Endothelial cell of umbilical vein (primary cell): ENCODE data around the gene LCN9. TPM values are rescaled to one million over a fixed set of nuclear protein-coding genes. Genes with fewer than 3 reads are reported as not detected.

Experiments
- BruUV-seq: library from RNA; stranded (reverse); fragments of 400-500 nt; replicated peaks from 2 replicates; lab custom pipeline; 2021; lab: Mats Ljungman, UMichigan
- CTCF ChIA-PET: fragments of 300-600, 350-600 bp; sonication (Branson Sonifier 250); formaldehyde crosslinking; loops from one replicate; lab custom pipeline; 2021; ENCODE audit warnings: antibody characterized with exemption, inconsistent platforms; lab: Charles Lee
- POLR2A ChIA-PET: fragments of 300-600, 350-600 bp; sonication (Branson Sonifier 250); formaldehyde crosslinking; loops from one replicate; lab custom pipeline; 2021; ENCODE audit warnings: antibody characterized with exemption, inconsistent platforms; lab: Charles Lee
- DNase-seq: peaks from one replicate; pipeline ENCODE4 v3.0.0-alpha.2; 2011; ENCODE audit warnings: low read depth, low spot score
- FAIRE-seq: peaks from 2 replicates; lab custom pipeline; 2011; peaks lifted over from hg19 to GRCh38; lab: Jason Lieb, UNC
- H2AFZ ChIP-seq: 2 replicates; pipeline ENCODE4 v1.6.0; 2012; ENCODE audit warnings: low read depth, low read length, control low read depth, inconsistent platforms
- H3K27ac ChIP-seq: 2 replicates; pipeline ENCODE4 v1.5.1; 2011; ENCODE audit warnings: low read depth, mild to moderate bottlenecking, control low read depth, low read length, moderate library complexity; ENCODE audit not compliant: insufficient read depth
- H3K27me3 ChIP-seq, 2 experiments: 2 replicates each; pipeline versions ENCODE4 v1.6.0 to v1.6.1; 2011; ENCODE audit warnings: low read length in 2 of 2, mixed read lengths in 1 of 2; ENCODE audit not compliant: control insufficient read depth in 2 of 2, insufficient read depth in 2 of 2
- H3K36me3 ChIP-seq, 2 experiments: 2 replicates in 1 of 2; 3 replicates in 1 of 2; pipeline ENCODE4 v1.5.1; 2011; ENCODE audit warnings: low read length in 2 of 2, mild to moderate bottlenecking in 1 of 2, moderate library complexity in 1 of 2; ENCODE audit not compliant: control insufficient read depth in 2 of 2, insufficient read depth in 2 of 2; ENCODE audit errors: extremely low read depth in 1 of 2
- H3K4me1 ChIP-seq: 3 replicates; pipeline ENCODE4 v1.5.1; 2011; ENCODE audit warnings: mild to moderate bottlenecking, low read length; ENCODE audit not compliant: control insufficient read depth, insufficient read depth; ENCODE audit errors: extremely low read depth
- H3K4me2 ChIP-seq: 2 replicates; pipeline ENCODE4 v1.6.1; 2011; ENCODE audit warnings: low read length, control low read depth, mixed read lengths; ENCODE audit not compliant: insufficient read depth
- H3K4me3 ChIP-seq, 3 experiments: fragments of 200-600 bp in 1 of 3; sonication (generic), shearing (Covaris generic) in 1 of 3; replicated peaks in 1 of 3; 2 replicates each; pipeline ENCODE4 v1.5.1; 2011 to 2016; ENCODE audit warnings: control low read depth in 3 of 3, low read length in 3 of 3, mild to moderate bottlenecking in 2 of 3, inconsistent platforms in 1 of 3, low read depth in 1 of 3, moderate library complexity in 1 of 3; ENCODE audit not compliant: insufficient read depth in 1 of 3
- H3K79me2 ChIP-seq: 2 replicates; pipeline ENCODE4 v1.6.0; 2012; ENCODE audit warnings: low read length, inconsistent platforms; ENCODE audit not compliant: control insufficient read depth, insufficient read depth
- H3K9ac ChIP-seq: replicated peaks from 2 replicates; pipeline ENCODE3; 2011; ENCODE audit warnings: low read length, control low read depth; ENCODE audit not compliant: insufficient read depth; ENCODE audit errors: extremely low read depth
- H3K9me1 ChIP-seq: replicated peaks from 3 replicates; pipeline ENCODE4 v1.6.0; 2011; ENCODE audit warnings: mild to moderate bottlenecking, low read length; ENCODE audit not compliant: control insufficient read depth, insufficient read depth; ENCODE audit errors: extremely low read depth
- H3K9me3 ChIP-seq: replicated peaks from 2 replicates; pipeline ENCODE4 v1.5.1; 2012; ENCODE audit warnings: low read length, inconsistent platforms; ENCODE audit not compliant: control insufficient read depth, insufficient read depth
- H4K20me1 ChIP-seq: replicated peaks from 2 replicates; pipeline ENCODE3; 2011; ENCODE audit warnings: mild to moderate bottlenecking, low read length; ENCODE audit not compliant: control insufficient read depth, insufficient read depth; ENCODE audit errors: extremely low read depth
- EZH2 ChIP-seq: IDR thresholded peaks from 2 replicates; pipeline ENCODE4 v1.6.1; 2012; ENCODE audit warnings: borderline replicate concordance, low read depth, mild to moderate bottlenecking, moderate library complexity, low read length, inconsistent platforms; ENCODE audit not compliant: severe bottlenecking
- FOS ChIP-seq: IDR thresholded peaks from 2 replicates; pipeline ENCODE4 v1.6.1; 2011; ENCODE audit warnings: mild to moderate bottlenecking, low read length, moderate library complexity, borderline replicate concordance; ENCODE audit not compliant: insufficient read depth
- GATA2 ChIP-seq: IDR thresholded peaks from 2 replicates; pipeline ENCODE4 v1.7.0; 2011; ENCODE audit warnings: low read depth, mild to moderate bottlenecking, moderate library complexity, mixed read lengths, low read length; ENCODE audit not compliant: insufficient read length, insufficient read depth
- JUN ChIP-seq: IDR thresholded peaks from 2 replicates; pipeline ENCODE4 v1.6.1; 2011; ENCODE audit warnings: borderline replicate concordance, low read depth; ENCODE audit not compliant: insufficient read length, insufficient read depth
- MYC ChIP-seq: IDR thresholded peaks from one replicate; pipeline ENCODE4 v1.6.1; 2011; ENCODE audit warnings: mild to moderate bottlenecking, low read depth, low read length
- POLR2A ChIP-seq: IDR thresholded peaks from 2 replicates; pipeline ENCODE4 v1.6.1; 2012; ENCODE audit warnings: low read depth, mild to moderate bottlenecking, control low read depth, low read length
- POLR2AphosphoS5 ChIP-seq: IDR thresholded peaks from 2 replicates; pipeline ENCODE4 v1.6.1; 2012; ENCODE audit warnings: low read depth, mild to moderate bottlenecking, control low read depth, low read length, moderate library complexity; ENCODE audit not compliant: insufficient read depth
- dilution Hi-C: fragments of 300-500 bp; cut with MboI; formaldehyde crosslinking; loops from one replicate; pipeline ENCODE4 v1.15.0; 2019; ENCODE audit warnings: low sequenced_read_pairs; ENCODE audit not compliant: extremely low pct_ligation_motif_present
- intact Hi-C: fragments of 100-400 bp; cut with micrococcal nuclease; formaldehyde crosslinking; loops from one replicate; pipeline ENCODE4 v1.10.0; 2022
- polyA plus RNA-seq, 4 experiments: library from polyadenylated mRNA; depleted of rRNA in 3 of 4; stranded (reverse) in 3 of 4; unstranded in 1 of 4; fragments of >200 nt; gene quantifications; 2 replicates each; pipeline versions ENCODE4 v1.2.1 to v1.2.3, GENCODE V29; 2011 to 2012; ENCODE audit warnings: missing spikeins in 1 of 4
- total RNA-seq: library from RNA; stranded (reverse); gene quantifications from 2 replicates; pipeline ENCODE4 v1.2.3, GENCODE V29; 2021
- TF ChIP-seq, protein P1 (sequence below): IDR thresholded peaks from 2 replicates; pipeline ENCODE4 v1.6.1; 2011; ENCODE audit not compliant: insufficient read depth, insufficient read length
- TF ChIP-seq, protein P2 (sequence below), 2 donors: IDR thresholded peaks; 1 replicate in 1 of 2; 2 replicates in 1 of 2; pipeline ENCODE4 v1.5.1; 2011; ENCODE audit warnings: low read length in 2 of 2, mild to moderate bottlenecking in 2 of 2, moderate library complexity in 2 of 2, control low read depth in 1 of 2, inconsistent platforms in 1 of 2, low read depth in 1 of 2; ENCODE audit not compliant: insufficient read depth in 1 of 2; ENCODE audit errors: extremely low read depth in 1 of 2

The LCN9 gene
- total and polyA plus RNA-seq, 2 donors (not counting 3 experiments of a cell fraction or from before 2014, with no cell fraction given): not detected

DNA sequence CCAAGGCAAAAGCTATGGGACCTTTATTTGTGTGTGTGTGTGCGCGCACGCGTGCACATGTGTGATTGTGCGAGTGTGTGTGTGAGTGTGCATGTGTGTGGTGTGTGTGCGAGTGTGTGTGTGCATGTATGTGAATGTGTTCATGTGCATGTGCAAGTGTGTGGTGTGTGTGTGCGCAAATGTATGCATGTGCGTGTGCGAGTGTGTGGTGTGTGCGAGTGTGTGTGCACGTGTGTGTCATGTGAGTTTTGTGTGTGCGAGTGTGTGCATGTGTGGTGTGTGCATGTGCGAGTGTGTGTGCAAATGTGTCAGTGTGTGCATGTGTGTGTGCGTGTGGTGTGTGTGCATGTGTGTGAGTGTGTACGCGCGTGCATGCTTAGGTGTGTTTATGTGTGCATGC, 12.7 kb upstream of the LCN9 start:
- Histone ChIP-seq H3K27me3 (no peaks in the 10 kb centered on the region), H3K27ac (no peak overlapping the region), H3K9me1 (no peaks in the 10 kb centered on the region), H2AFZ (no peak overlapping the region), H3K4me3 (no peak overlapping the region), H3K4me2 (no peak overlapping the region), H3K36me3 (no peaks in the 10 kb centered on the region), H3K9me3 (no peaks in the 10 kb centered on the region), H3K9ac (no peak overlapping the region), H3K4me1 (no peaks in the 10 kb centered on the region), H4K20me1 (no peaks in the 10 kb centered on the region), H3K79me2 (no peaks in the 10 kb centered on the region)
- dilution Hi-C loops: no loop called here
- DNase-seq (no peak), FAIRE-seq (no peak)
- intact Hi-C loops: no loop called here
- BruUV-seq: no TSS peak
- ChIA-PET CTCF (interaction anchor here (0.9 kb wide), 1 partner anchor 34 kb away, joined by 3 read pairs; no protein-coding TSS in a partner anchor), POLR2A (no interaction called here)
- TF ChIP-seq, protein P1, sequence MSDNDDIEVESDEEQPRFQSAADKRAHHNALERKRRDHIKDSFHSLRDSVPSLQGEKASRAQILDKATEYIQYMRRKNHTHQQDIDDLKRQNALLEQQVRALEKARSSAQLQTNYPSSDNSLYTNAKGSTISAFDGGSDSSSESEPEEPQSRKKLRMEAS: no peak
- TF ChIP-seq EZH2 (no peak), MYC (no peak), POLR2A (no peak), GATA2 (no peak), POLR2AphosphoS5 (no peak), JUN (no peak), FOS (no peak)
- TF ChIP-seq, protein P2, sequence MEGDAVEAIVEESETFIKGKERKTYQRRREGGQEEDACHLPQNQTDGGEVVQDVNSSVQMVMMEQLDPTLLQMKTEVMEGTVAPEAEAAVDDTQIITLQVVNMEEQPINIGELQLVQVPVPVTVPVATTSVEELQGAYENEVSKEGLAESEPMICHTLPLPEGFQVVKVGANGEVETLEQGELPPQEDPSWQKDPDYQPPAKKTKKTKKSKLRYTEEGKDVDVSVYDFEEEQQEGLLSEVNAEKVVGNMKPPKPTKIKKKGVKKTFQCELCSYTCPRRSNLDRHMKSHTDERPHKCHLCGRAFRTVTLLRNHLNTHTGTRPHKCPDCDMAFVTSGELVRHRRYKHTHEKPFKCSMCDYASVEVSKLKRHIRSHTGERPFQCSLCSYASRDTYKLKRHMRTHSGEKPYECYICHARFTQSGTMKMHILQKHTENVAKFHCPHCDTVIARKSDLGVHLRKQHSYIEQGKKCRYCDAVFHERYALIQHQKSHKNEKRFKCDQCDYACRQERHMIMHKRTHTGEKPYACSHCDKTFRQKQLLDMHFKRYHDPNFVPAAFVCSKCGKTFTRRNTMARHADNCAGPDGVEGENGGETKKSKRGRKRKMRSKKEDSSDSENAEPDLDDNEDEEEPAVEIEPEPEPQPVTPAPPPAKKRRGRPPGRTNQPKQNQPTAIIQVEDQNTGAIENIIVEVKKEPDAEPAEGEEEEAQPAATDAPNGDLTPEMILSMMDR (IDR thresholded peaks at IDR 0.05; ENCODE audit: extremely low read depth in 1 of 2, insufficient read depth in 1 of 2, low read depth in 1 of 2, low read length in 2 of 2): no peak
